ENCODE results near the gene PPP1R3D. TPM values are rescaled to one million over a fixed set of nuclear protein-coding genes. Genes with fewer than 3 reads are reported as not detected.

Gene PPP1R3D
- total RNA-seq = 4.3 and 5.0 TPM in 2 replicates

DNA sequence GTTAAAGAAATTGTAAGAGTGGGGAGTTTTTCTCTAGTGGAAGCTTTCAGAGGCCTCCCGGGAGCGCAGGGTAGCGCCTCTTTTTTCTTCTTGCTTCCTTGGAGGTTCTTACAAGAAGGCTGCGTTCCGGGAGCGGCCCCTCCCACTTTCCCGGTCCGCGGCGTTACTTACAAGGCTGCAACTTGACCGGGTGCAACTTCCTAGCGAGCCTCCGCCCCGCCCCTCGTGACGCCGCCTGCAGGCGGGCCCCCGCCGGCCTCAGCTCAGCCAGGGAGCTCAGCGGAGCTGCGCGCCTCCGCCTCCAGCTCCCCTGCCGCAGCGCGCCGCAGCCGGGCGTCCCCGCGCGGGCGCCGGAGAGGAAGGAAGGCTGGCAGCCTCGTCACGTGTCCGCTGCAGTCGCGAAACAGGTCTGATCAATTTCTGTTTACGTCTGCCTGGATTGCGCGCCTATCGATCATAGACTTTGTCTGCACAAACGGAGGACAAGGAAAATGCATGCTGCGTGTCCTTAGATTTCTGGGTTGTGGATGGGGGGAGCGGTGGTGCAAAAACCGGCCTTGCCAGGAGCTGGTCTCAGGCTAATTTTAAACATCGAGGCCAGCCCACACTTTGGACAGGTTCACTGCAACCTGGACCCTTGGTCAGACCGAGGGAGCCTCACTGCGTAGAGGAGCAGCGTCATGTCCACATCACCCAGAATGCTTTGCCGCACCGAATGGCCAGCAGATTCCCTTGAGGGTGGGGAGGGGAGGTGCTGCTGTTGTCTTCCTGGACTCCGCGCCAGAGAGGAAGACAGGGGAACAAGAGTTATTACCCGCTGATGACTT, at the start of gene PPP1R3D, which contains the start of gene FAM217B:
PPP1R3D (minus strand) TSS at position 177 of the 827 bp plus-strand sequence. CDS start 374 bp downstream, outside the sequence.
FAM217B (plus strand) TSS at position 261 of the 827 bp plus-strand sequence. CDS start 3,555 bp downstream, outside the sequence.

DNA sequence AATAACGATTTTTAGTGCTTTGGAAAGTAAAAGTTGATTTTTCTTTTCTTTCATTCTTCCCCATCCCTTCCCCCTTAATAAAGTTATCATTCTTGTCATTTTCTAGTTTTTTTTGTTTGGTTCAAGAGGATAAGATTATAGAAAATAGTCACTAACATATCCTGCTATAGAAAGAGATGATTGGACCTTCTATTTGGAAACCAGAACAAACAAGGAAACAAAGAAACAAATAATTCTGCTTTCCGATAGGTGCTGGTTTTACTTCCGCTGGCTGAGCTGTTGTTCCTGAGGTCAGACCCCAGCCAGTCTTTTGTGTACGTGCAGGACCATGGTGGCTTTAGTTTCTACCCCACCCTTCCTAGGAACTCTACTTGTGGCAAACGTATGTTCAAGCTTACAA, 18.0 kb upstream of the PPP1R3D start, which contains the start of gene CDH26:
CDH26 (plus strand) TSS at position 301 of the 400 bp plus-strand sequence. CDS start 304 bp downstream, outside the sequence.

DNA sequence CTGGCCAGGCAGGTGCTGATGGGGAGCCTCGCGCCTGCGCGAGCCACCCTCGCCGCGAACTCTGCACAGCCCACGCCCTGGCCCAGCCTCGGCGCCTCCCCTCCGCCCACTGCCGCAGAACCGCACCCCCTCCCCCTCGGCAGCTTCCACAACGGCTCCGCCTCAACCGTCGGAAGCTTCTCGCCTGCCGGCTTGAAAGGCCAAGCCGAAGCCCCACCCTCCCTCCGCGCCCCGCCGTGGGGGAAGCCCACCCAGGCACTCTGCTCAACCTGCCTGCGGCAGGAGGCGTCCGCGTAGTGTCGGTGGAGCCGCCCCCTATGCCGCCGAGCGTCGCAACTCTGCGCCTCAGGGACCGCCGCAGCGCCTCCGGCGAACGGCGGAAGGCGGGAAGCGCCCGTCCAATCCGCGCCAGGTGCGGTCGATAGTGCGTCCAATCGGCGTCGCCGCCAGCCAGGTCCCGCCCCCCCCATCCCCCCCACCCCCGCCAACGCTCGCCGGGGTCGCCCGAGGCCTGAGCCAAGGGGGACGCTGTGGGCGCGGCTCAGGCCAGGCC, 6.7 kb downstream of the PPP1R3D start, which contains the start of gene SYCP2:
SYCP2 (minus strand) TSS at position 342 of the 553 bp plus-strand sequence. CDS start 11,224 bp downstream, outside the sequence.

Other genes with a start within 250 kb of the PPP1R3D start
- 0.18 and 0.32 TPM in 2 replicates for gene SYCP2, start 6.7 kb downstream of the PPP1R3D start, total RNA-seq
- gene FAM217B, start 84 bp upstream of the PPP1R3D start, total RNA-seq = 2.9 and 4.2 TPM in 2 replicates
- 0.32 TPM in 1 of 2 replicates, not detected in the other for gene CDH26, start 18.1 kb upstream of the PPP1R3D start, total RNA-seq

Measured in cardiac atrium fibroblast (primary cell).